GM21515 (cell line): Measurements from ENCODE around the gene SIGMAR1.

Experiments
- ATAC-seq: cut with Tn5 transposase; IDR thresholded peaks from one replicate; pipeline ENCODE4 v1.9.1; 2021; ENCODE audit not compliant: unreplicated experiment

The SIGMAR1 gene

DNA sequence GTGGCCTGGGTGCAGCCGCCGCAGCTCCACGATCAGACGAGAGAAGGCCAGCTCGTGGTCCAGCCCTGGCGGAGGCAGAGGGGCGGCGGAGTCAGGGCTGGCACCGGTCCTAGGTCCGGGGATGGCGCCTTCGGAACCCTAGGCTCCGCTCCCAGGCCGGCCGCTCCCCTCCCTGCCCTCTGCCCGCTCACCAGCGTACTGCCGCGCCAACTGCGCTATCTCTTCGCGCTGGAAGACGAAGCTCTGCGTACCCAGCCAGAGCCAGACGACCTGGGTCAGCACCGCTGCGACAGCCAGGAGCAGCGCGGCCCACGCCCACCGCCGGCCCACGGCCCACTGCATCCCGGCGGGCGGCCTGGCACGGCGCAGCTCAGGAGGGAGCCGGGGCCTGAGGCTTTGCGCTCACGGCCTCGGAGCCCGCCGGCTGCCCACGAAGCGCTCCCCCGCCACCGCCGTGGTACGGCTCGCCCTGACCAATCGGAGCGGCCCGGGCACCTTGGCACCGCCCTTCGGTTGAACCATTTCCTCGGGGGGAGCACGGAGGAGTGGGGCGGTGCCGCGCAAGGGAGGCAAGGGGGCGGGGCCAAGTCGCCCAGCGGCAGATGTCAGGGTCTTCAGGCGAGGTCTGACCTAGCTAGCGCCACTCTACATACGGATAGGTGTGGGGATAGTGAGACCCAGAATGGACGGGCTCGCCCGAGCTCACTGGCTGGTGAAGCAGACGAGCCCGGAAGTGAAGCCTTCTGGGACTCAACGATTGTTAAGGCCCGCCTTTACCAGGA, at the start of gene SIGMAR1:
SIGMAR1 (minus strand) TSS at position 432 of the 782 bp plus-strand sequence; CDS start at position 342, 90 bp downstream.
- peak; percentile 83 for ATAC-seq

- ATAC-seq, result no peak
Observed at GRCh38 chr9:34686732-34687131, 49.1 kb upstream of the SIGMAR1 start.

GRCh38 chr9:34686231-34686630, 48.6 kb upstream of the SIGMAR1 start:
- ATAC-seq, result no peak

GRCh38 chr9:34685591-34685990, 48.0 kb upstream of the SIGMAR1 start:
- ATAC-seq, result no peak

DNA sequence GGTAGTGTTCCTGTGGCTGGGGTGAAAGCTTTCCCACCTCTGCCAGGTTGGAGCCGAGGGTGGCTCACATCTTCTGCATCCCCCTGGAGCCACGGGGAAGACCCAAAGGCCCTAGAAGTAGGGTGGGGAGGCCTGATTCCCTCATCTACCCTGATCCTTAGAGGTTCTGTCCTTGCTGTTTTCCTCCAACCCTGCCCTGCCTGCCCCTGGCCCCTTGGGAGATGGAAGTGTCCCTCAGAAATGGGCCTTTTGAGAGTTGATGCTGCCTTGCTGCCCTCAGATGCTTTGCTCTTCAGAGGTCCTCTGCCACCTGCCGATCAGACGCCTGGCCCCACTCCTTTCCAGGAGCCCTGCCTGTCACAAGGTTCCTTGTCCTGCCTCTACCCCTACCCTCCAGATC, 47.2 kb upstream of the SIGMAR1 start:
- ATAC-seq, result no peak

GRCh38 chr9:34684145-34684544, 46.6 kb upstream of the SIGMAR1 start:
- no peak for ATAC-seq

DNA sequence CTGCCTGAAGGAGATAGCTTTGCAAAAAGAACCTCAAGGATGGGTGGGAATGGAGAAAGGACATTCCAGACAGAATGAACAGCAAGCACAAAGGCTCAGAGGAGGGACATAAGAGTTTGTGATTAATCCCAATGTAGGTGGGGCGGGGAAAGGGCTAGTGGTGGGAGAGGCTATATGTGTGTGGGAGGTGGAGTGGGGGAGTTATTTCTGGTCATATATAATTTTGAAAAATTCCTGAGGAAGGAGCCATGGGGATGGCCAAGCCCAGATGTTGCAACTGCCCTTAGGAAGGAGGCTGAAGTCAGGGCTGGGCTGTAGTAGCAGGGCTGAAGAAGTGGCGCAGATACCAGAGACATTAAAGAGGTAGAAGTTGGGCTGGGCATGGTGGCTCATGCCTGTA, 38.3 kb upstream of the SIGMAR1 start:
- no peak for ATAC-seq

- no peak for ATAC-seq
Observed at GRCh38 chr9:34675048-34675714, 37.6 kb upstream of the SIGMAR1 start.

DNA sequence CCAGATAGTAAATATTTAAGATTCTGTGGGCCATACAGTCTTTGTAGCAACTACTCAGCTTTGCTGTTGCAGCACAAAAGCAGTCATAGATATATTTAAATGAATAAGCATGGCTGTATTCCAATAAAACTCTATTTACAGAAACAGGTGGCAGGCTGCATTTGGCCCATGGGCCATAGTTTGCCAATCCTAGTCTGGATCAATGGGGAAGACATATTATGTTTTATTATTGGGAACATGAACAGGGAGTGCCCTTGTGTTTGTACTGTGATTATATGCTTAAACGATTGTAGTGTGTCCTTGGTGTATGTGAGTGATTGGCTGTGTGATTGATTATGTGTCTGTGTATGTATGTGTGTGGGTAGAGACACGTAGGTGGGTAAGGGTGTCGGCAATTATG, 36.9 kb upstream of the SIGMAR1 start:
- ATAC-seq, result no peak

- ATAC-seq, result no peak
Observed at GRCh38 chr9:34671307-34671706, 33.7 kb upstream of the SIGMAR1 start.

GRCh38 chr9:34669809-34670562, 32.4 kb upstream of the SIGMAR1 start:
- no peak for ATAC-seq

- ATAC-seq, result peak; percentile 59
Observed at GRCh38 chr9:34665381-34666250, 28.0 kb upstream of the SIGMAR1 start.

DNA sequence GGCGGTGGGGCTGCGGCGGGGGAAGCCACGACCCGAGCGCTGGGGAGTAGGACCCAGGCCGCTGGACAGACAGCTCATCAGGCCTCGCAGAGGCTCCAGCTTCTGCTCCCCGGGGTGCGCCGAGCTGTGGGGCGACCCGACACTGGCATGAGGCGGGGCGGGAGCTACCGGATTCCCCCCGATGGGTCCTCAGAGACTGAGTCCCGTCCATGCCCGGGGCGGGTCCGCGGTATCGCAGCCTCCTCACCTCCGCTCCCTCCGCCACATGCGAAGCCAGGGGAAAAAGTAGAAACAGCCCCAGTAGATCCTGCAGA, 27.4 kb upstream of the SIGMAR1 start:
- peak; percentile 20 for ATAC-seq

GRCh38 chr9:34664281-34665066, 26.9 kb upstream of the SIGMAR1 start:
- ATAC-seq, result peak; percentile 52

GRCh38 chr9:34663303-34663605, 25.7 kb upstream of the SIGMAR1 start:
- no peak for ATAC-seq

GRCh38 chr9:34662526-34663302, 25.1 kb upstream of the SIGMAR1 start, which contains the start of gene CCL27:
Gene CCL27 (minus strand): TSS chr9:34662657. CDS start chr9:34662633, 24 bp downstream.
- ATAC-seq, result no peak

GRCh38 chr9:34659592-34660253, 22.1 kb upstream of the SIGMAR1 start:
- no peak for ATAC-seq

DNA sequence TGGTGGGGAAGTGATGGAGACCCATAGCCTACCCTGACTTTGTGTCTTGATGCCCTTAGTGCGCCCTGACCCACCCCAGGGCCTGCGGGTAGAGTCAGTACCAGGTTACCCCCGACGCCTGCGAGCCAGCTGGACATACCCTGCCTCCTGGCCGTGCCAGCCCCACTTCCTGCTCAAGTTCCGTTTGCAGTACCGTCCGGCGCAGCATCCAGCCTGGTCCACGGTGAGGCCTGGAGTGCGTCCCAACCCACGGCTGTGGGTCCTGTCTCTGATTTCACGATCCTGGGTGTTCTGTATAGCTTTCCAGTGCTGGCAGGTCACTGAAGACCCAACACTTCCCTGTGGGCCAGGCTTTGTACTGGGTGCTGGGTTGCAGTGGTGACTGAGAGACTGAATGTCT, 20.9 kb upstream of the SIGMAR1 start:
- no peak for ATAC-seq

DNA sequence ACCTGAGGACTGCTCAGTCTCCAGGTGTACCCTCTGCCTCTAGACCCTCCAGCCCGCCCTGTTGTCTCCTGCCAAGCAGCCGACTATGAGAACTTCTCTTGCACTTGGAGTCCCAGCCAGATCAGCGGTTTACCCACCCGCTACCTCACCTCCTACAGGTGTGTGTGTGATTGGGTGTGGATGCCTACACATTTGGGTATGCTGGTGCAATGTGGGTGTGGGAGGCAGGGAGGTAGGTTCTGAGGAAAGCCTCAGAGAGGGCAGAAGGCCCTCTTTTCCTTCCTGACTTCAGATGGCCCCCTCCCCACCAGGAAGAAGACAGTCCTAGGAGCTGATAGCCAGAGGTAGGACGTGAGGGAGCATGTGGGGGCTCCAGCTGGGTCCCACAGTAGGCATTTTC, 19.4 kb upstream of the SIGMAR1 start:
- no peak for ATAC-seq
